CD4-positive, alpha-beta memory T cell (primary cell): Measurements from ENCODE around the gene DNAH14. TPM values are rescaled to one million over a fixed set of nuclear protein-coding genes. Genes with fewer than 3 reads are reported as not detected.
"Not testable (repeated sequence)": the region's sequence is repeated elsewhere in the genome, so short reads cannot be mapped to it uniquely, and the experiment has no call there.

Experiments
- CTCF ChIA-PET: fragments of 350-600 bp; sonication (Branson Sonifier 250); formaldehyde crosslinking; loops from one replicate; lab custom pipeline; 2021; ENCODE audit warnings: inconsistent platforms; ENCODE audit not compliant: partially characterized antibody; lab: Charles Lee
- POLR2A ChIA-PET: fragments of 350-600 bp; sonication (Branson Sonifier 250); formaldehyde crosslinking; loops from one replicate; lab custom pipeline; 2021; ENCODE audit not compliant: partially characterized antibody; lab: Charles Lee
- DNase-seq, 5 donors: peaks; one replicate each; pipeline versions ENCODE4 v3.0.0 to v3.0.0-alpha.2; 2020 to 2022; ENCODE audit warnings: mixed read lengths in 1 of 5
- H3K27ac ChIP-seq: one replicate; pipeline ENCODE4 v1.7.0; 2013; ENCODE audit warnings: low read depth, low read length
- H3K27me3 ChIP-seq: 2 replicates; pipeline ENCODE4 v1.7.0; 2013; ENCODE audit warnings: mild to moderate bottlenecking, low read length, moderate library complexity; ENCODE audit not compliant: insufficient read depth
- H3K36me3 ChIP-seq: 2 replicates; pipeline ENCODE4 v1.7.0; 2013; ENCODE audit warnings: mild to moderate bottlenecking, low read length, moderate library complexity; ENCODE audit not compliant: insufficient read depth
- H3K4me1 ChIP-seq: 2 replicates; pipeline ENCODE4 v1.7.0; 2013; ENCODE audit warnings: mild to moderate bottlenecking, low read length, moderate library complexity; ENCODE audit not compliant: insufficient read depth
- H3K4me3 ChIP-seq, 2 donors: one replicate each; pipeline ENCODE4 v1.7.0; 2013; ENCODE audit warnings: low read length in 2 of 2, mild to moderate bottlenecking in 1 of 2
- H3K9me3 ChIP-seq, 2 donors: one replicate each; pipeline ENCODE4 v1.7.0; 2013; ENCODE audit warnings: low read length in 2 of 2, control low read depth in 1 of 2; ENCODE audit not compliant: control insufficient read depth in 1 of 2
- H3K27ac Mint-ChIP-seq, 7 donors: one replicate each; pipeline ENCODE4 v1.8.0; 2020 to 2021; ENCODE audit warnings: mixed read lengths in 7 of 7, mild to moderate bottlenecking in 6 of 7, inconsistent platforms in 3 of 7, moderate library complexity in 3 of 7
- H3K27me3 Mint-ChIP-seq, 2 donors: one replicate each; pipeline ENCODE4 v1.8.0; 2020 to 2021; ENCODE audit warnings: mixed read lengths in 2 of 2
- H3K36me3 Mint-ChIP-seq, 2 donors: one replicate each; pipeline ENCODE4 v1.8.0; 2020 to 2021; ENCODE audit warnings: mixed read lengths in 2 of 2, inconsistent platforms in 1 of 2, mild to moderate bottlenecking in 1 of 2
- H3K4me1 Mint-ChIP-seq, 4 donors: one replicate each; pipeline ENCODE4 v1.8.0; 2020 to 2021; ENCODE audit warnings: mixed read lengths in 4 of 4, mild to moderate bottlenecking in 1 of 4
- H3K4me3 Mint-ChIP-seq, 8 donors: one replicate each; pipeline ENCODE4 v1.8.0; 2020 to 2021; ENCODE audit warnings: mixed read lengths in 8 of 8, mild to moderate bottlenecking in 7 of 8, moderate library complexity in 6 of 8, inconsistent platforms in 3 of 8
- H3K9me3 Mint-ChIP-seq, 8 donors: one replicate each; pipeline ENCODE4 v1.8.0; 2020 to 2021; ENCODE audit warnings: mixed read lengths in 8 of 8, mild to moderate bottlenecking in 5 of 8, inconsistent platforms in 3 of 8, moderate library complexity in 1 of 8
- intact Hi-C: fragments of 100-400 bp; cut with micrococcal nuclease; formaldehyde crosslinking; loops from one replicate; pipeline ENCODE4 v1.15.1; 2023
- polyA plus RNA-seq, 2 donors: library from polyadenylated mRNA; unstranded; fragments of 300-500 nt; fragmentation: Illumina TruSeq; gene quantifications; one replicate each; pipeline ENCODE4 v1.2.3, GENCODE V29; 2021
- total RNA-seq, 2 experiments: library from RNA; stranded (reverse); gene quantifications; one replicate each; pipeline ENCODE4 v1.2.3, GENCODE V29; 2021

The DNAH14 gene
- total RNA-seq (not detected), polyA plus RNA-seq (under 1 TPM in 1 of 2 donors, not detected in 1; 0.06 TPM)

GRCh38 chr1:224929335-224930237 lies at the start of gene DNAH14:
Gene DNAH14 (plus strand): TSS chr1:224929675. CDS start chr1:224952703, 23,028 bp downstream.
- H3K36me3 Mint-ChIP-seq, result peaks cover 8 to 10% of the 10 kb centered on the region in 2 donors
- intact Hi-C loops, result no loop called here
- peak within 1 kb of the TSS; percentile 61 to 81 (median 69) for H3K4me3 Mint-ChIP-seq
- ChIA-PET POLR2A (no interaction called here), CTCF (no interaction called here)
- peaks cover 0 to 5% (median 3%) of the 10 kb centered on the region in 4 donors for H3K4me1 Mint-ChIP-seq
- Histone ChIP-seq H3K36me3 (no peaks in the 10 kb centered on the region), H3K27me3 (no peaks in the 10 kb centered on the region), H3K9me3 (peaks cover 0 to 16% of the 10 kb centered on the region in 2 donors), H3K27ac (no peak within 1 kb of the TSS), H3K4me3 (no peak within 1 kb of the TSS), H3K4me1 (no peaks in the 10 kb centered on the region)
- peaks cover 6 to 36% (median 32%) of the 10 kb centered on the region in 8 donors for H3K9me3 Mint-ChIP-seq
- no peak within 1 kb of the TSS for H3K27ac Mint-ChIP-seq
- peaks cover 19 to 30% of the 10 kb centered on the region in 2 donors for H3K27me3 Mint-ChIP-seq
- DNase-seq, result no peak

- Histone ChIP-seq H3K9me3 (no peaks in the 10 kb centered on the region), H3K4me1 (no peaks in the 10 kb centered on the region), H3K27me3 (no peaks in the 10 kb centered on the region), H3K4me3 (no peak overlapping the region), H3K36me3 (no peaks in the 10 kb centered on the region), H3K27ac (no peak overlapping the region)
- no peak for DNase-seq
- POLR2A ChIA-PET, result no interaction called here
- intact Hi-C loops, result no loop called here
- Mint-ChIP-seq H3K27me3 (peaks cover 25 to 31% of the 10 kb centered on the region in 2 donors), H3K4me3 (no peak overlapping the region), H3K4me1 (no peaks in the 10 kb centered on the region), H3K27ac (no peak overlapping the region), H3K36me3 (no peaks in the 10 kb centered on the region), H3K9me3 (peaks cover 0 to 16% (median 6%) of the 10 kb centered on the region in 8 donors)
- CTCF ChIA-PET, result no interaction called here
These were observed 48.7 kb upstream of the DNAH14 start for GRCh38 chr1:224880593-224881307.

GRCh38 chr1:224881308-224881692 lies 48.2 kb upstream of the DNAH14 start:
- H3K27me3 ChIP-seq, POLR2A ChIA-PET, H3K4me3 Mint-ChIP-seq, H3K27ac Mint-ChIP-seq, H3K4me1 ChIP-seq, H3K4me3 ChIP-seq, DNase-seq, H3K27ac ChIP-seq, H3K4me1 Mint-ChIP-seq, H3K36me3 ChIP-seq, CTCF ChIA-PET, H3K9me3 ChIP-seq, intact Hi-C loops, H3K36me3 Mint-ChIP-seq: not testable (repeated sequence)
- Mint-ChIP-seq H3K27me3 (peaks cover 23 to 29% of the 10 kb centered on the region in 2 donors), H3K9me3 (peaks cover 0 to 22% (median 10%) of the 10 kb centered on the region in 8 donors)

- no peaks in the 10 kb centered on the region for H3K27me3 ChIP-seq
- DNase-seq, result no peak
- peaks cover 18 to 27% of the 10 kb centered on the region in 2 donors for H3K27me3 Mint-ChIP-seq
- H3K9me3 Mint-ChIP-seq, result peaks cover 0 to 27% (median 10%) of the 10 kb centered on the region in 8 donors
- H3K4me1 ChIP-seq, result no peaks in the 10 kb centered on the region
- POLR2A ChIA-PET, result no interaction called here
- no peak overlapping the region for H3K4me3 Mint-ChIP-seq
- H3K27ac ChIP-seq, result no peak overlapping the region
- H3K27ac Mint-ChIP-seq, result no peak overlapping the region
- intact Hi-C loops, result no loop called here
- CTCF ChIA-PET, result no interaction called here
- no peaks in the 10 kb centered on the region for H3K4me1 Mint-ChIP-seq
- no peak overlapping the region for H3K4me3 ChIP-seq
- H3K36me3 Mint-ChIP-seq, result no peaks in the 10 kb centered on the region
- no peaks in the 10 kb centered on the region for H3K9me3 ChIP-seq
- H3K36me3 ChIP-seq, result no peaks in the 10 kb centered on the region
These were observed 47.7 kb upstream of the DNAH14 start for GRCh38 chr1:224881762-224882211.

- Histone ChIP-seq H3K4me3 (no peak overlapping the region), H3K27me3 (no peaks in the 10 kb centered on the region), H3K27ac (no peak overlapping the region), H3K36me3 (no peaks in the 10 kb centered on the region), H3K4me1 (no peaks in the 10 kb centered on the region), H3K9me3 (no peaks in the 10 kb centered on the region)
- ChIA-PET CTCF (no interaction called here), POLR2A (no interaction called here)
- intact Hi-C loops, result no loop called here
- Mint-ChIP-seq H3K9me3 (peaks cover 0 to 28% (median 10%) of the 10 kb centered on the region in 8 donors), H3K27ac (no peak overlapping the region), H3K4me1 (no peaks in the 10 kb centered on the region), H3K36me3 (no peaks in the 10 kb centered on the region), H3K27me3 (peaks cover 18 to 27% of the 10 kb centered on the region in 2 donors), H3K4me3 (no peak overlapping the region)
- DNase-seq, result no peak
These were observed 47.2 kb upstream of the DNAH14 start for GRCh38 chr1:224882264-224882663.

GRCh38 chr1:224883091-224883490 lies 46.4 kb upstream of the DNAH14 start:
- Histone ChIP-seq H3K27me3 (no peaks in the 10 kb centered on the region), H3K4me1 (no peaks in the 10 kb centered on the region), H3K36me3 (no peaks in the 10 kb centered on the region), H3K27ac (no peak overlapping the region), H3K4me3 (no peak overlapping the region), H3K9me3 (no peaks in the 10 kb centered on the region)
- H3K36me3 Mint-ChIP-seq, result no peaks in the 10 kb centered on the region
- DNase-seq, result no peak
- ChIA-PET POLR2A (no interaction called here), CTCF (no interaction called here)
- intact Hi-C loops, result no loop called here
- H3K27ac Mint-ChIP-seq, result no peak overlapping the region
- no peaks in the 10 kb centered on the region for H3K4me1 Mint-ChIP-seq
- H3K27me3 Mint-ChIP-seq, result peaks cover 14 to 22% of the 10 kb centered on the region in 2 donors
- H3K4me3 Mint-ChIP-seq, result no peak overlapping the region
- peaks cover 0 to 25% (median 10%) of the 10 kb centered on the region in 8 donors for H3K9me3 Mint-ChIP-seq

GRCh38 chr1:224884361-224884801 lies 45.1 kb upstream of the DNAH14 start:
- DNase-seq, result no peak
- no peak overlapping the region for H3K4me3 ChIP-seq
- H3K27me3 ChIP-seq, result no peaks in the 10 kb centered on the region
- H3K4me1 ChIP-seq, result no peaks in the 10 kb centered on the region
- H3K36me3 Mint-ChIP-seq, result no peaks in the 10 kb centered on the region
- no peak overlapping the region for H3K27ac ChIP-seq
- H3K27me3 Mint-ChIP-seq, result peaks cover 9 to 15% of the 10 kb centered on the region in 2 donors
- no peaks in the 10 kb centered on the region for H3K9me3 ChIP-seq
- no peak overlapping the region for H3K4me3 Mint-ChIP-seq
- ChIA-PET CTCF (no interaction called here), POLR2A (no interaction called here)
- H3K9me3 Mint-ChIP-seq, result peaks cover 0 to 25% (median 10%) of the 10 kb centered on the region in 8 donors
- no peaks in the 10 kb centered on the region for H3K4me1 Mint-ChIP-seq
- H3K27ac Mint-ChIP-seq, result no peak overlapping the region
- no peaks in the 10 kb centered on the region for H3K36me3 ChIP-seq
- intact Hi-C loops, result no loop called here
